HEK293 (cell line): ENCODE results near the gene SF1.

ENCODE experiments used
- GLI2 ChIP-seq: fragments of 450-650 bp; formaldehyde crosslinking; IDR thresholded peaks from 2 replicates; pipeline ENCODE4; 2017; ENCODE audit warnings: missing biosample characterization, missing genetic modification characterization, low read depth, borderline replicate concordance
- KLF10 ChIP-seq: fragments of 450-650 bp; IDR thresholded peaks from 2 replicates; pipeline ENCODE4 v1.5.1; 2018; ENCODE audit warnings: missing biosample characterization, mild to moderate bottlenecking, missing genetic modification characterization
- OSR2 ChIP-seq: fragments of 450-650 bp; formaldehyde crosslinking; IDR thresholded peaks from 2 replicates; pipeline ENCODE4 v1.5.1; 2016; ENCODE audit warnings: missing biosample characterization, missing genetic modification characterization
- SETDB1 ChIP-seq: IDR thresholded peaks from one replicate; pipeline ENCODE4 v1.6.1; 2017; ENCODE audit warnings: mild to moderate bottlenecking, low read length, moderate library complexity, mixed read lengths; ENCODE audit not compliant: insufficient read length
- ZBTB17 ChIP-seq: fragments of 450-650 bp; formaldehyde crosslinking; IDR thresholded peaks from 2 replicates; pipeline ENCODE4 v1.5.1; 2016; ENCODE audit warnings: missing biosample characterization, missing genetic modification characterization
- ZNF302 ChIP-seq: fragments of 450-650 bp; formaldehyde crosslinking; IDR thresholded peaks from 2 replicates; pipeline ENCODE4 v1.5.1; 2016; ENCODE audit warnings: missing biosample characterization, missing genetic modification characterization, low read depth
- ZNF416 ChIP-seq: fragments of 450-650 bp; formaldehyde crosslinking; IDR thresholded peaks from 2 replicates; pipeline ENCODE4 v1.5.1; 2016; ENCODE audit warnings: missing biosample characterization, missing genetic modification characterization
- ZNF510 ChIP-seq: fragments of 450-650 bp; formaldehyde crosslinking; IDR thresholded peaks from 2 replicates; pipeline ENCODE4 v1.5.1; 2018; ENCODE audit warnings: mild to moderate bottlenecking, missing genetic modification characterization, missing biosample characterization; ENCODE audit not compliant: insufficient replicate concordance
- TF ChIP-seq, protein P1 (sequence below): fragments of 450-650 bp; formaldehyde crosslinking; IDR thresholded peaks from 2 replicates; pipeline ENCODE4 v1.5.1; 2016; ENCODE audit warnings: missing biosample characterization, missing genetic modification characterization
- TF ChIP-seq, protein P2 (sequence below): sonication (generic); formaldehyde crosslinking; IDR thresholded peaks from 2 replicates; pipeline ENCODE4 v1.8.1; 2022; ENCODE audit warnings: mild to moderate bottlenecking, moderate library complexity, missing genetic modification reagents
- TF ChIP-seq, protein P3 (sequence below): IDR thresholded peaks from 2 replicates; pipeline ENCODE4 v1.6.1; 2011; ENCODE audit warnings: mild to moderate bottlenecking, low read depth, low read length, borderline replicate concordance

DNA sequence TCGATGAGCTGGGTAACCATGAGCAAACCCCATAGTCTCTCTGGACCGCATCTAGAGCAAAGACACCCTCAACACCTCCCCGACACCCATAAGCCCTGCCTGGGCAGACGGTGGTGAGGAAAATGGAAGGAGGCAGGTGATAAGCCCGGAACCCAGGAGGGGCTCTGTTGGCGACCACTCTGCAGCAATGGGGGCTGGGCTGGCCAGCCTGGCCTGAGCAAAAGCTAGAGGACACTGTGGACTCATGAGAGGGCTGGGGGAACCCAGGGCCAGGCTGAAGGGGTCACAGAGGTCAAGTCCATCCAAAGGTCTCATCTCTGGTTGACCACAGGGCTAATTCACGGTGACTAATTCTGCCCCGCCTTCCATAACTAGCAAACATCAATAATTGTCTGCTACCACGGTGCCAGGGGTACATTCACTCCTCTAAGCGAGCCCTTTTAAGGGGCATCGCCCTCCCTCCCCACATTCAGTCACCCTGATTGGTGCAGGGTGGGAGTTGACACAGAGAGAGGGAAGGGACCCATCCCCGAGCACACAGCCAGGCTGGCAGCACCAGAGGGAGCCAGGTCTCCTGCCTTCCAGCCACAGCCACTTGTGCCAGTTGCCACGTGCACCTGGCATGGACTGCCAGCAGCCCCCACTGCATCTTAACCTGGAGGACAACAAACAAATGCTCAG is 22.5 kb downstream of the SF1 start:
- TF ChIP-seq, protein P1, sequence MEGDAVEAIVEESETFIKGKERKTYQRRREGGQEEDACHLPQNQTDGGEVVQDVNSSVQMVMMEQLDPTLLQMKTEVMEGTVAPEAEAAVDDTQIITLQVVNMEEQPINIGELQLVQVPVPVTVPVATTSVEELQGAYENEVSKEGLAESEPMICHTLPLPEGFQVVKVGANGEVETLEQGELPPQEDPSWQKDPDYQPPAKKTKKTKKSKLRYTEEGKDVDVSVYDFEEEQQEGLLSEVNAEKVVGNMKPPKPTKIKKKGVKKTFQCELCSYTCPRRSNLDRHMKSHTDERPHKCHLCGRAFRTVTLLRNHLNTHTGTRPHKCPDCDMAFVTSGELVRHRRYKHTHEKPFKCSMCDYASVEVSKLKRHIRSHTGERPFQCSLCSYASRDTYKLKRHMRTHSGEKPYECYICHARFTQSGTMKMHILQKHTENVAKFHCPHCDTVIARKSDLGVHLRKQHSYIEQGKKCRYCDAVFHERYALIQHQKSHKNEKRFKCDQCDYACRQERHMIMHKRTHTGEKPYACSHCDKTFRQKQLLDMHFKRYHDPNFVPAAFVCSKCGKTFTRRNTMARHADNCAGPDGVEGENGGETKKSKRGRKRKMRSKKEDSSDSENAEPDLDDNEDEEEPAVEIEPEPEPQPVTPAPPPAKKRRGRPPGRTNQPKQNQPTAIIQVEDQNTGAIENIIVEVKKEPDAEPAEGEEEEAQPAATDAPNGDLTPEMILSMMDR = no peak
- TF ChIP-seq ZNF510 (tag by site-specific recombination) (no peak), SETDB1 (no peak), ZBTB17 (no peak), ZNF302 (tag by site-specific recombination) (no peak), ZNF416 (tag by site-specific recombination) (no peak), KLF10 (no peak), OSR2 (tag by site-specific recombination) (no peak), GLI2 (tag by site-specific recombination) (no peak)
- TF ChIP-seq, protein P2, sequence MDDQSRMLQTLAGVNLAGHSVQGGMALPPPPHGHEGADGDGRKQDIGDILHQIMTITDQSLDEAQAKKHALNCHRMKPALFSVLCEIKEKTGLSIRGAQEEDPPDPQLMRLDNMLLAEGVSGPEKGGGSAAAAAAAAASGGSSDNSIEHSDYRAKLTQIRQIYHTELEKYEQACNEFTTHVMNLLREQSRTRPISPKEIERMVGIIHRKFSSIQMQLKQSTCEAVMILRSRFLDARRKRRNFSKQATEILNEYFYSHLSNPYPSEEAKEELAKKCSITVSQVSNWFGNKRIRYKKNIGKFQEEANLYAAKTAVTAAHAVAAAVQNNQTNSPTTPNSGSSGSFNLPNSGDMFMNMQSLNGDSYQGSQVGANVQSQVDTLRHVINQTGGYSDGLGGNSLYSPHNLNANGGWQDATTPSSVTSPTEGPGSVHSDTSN (CRISPR knock-in tag) = no peak
- TF ChIP-seq, protein P3, sequence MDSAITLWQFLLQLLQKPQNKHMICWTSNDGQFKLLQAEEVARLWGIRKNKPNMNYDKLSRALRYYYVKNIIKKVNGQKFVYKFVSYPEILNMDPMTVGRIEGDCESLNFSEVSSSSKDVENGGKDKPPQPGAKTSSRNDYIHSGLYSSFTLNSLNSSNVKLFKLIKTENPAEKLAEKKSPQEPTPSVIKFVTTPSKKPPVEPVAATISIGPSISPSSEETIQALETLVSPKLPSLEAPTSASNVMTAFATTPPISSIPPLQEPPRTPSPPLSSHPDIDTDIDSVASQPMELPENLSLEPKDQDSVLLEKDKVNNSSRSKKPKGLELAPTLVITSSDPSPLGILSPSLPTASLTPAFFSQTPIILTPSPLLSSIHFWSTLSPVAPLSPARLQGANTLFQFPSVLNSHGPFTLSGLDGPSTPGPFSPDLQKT = no peak
